ENCODE data around the gene STAT5A.

GRCh38 chr17:42252597-42253550, 35.4 kb upstream of the STAT5A start:
- no peak for TF ChIP-seq CTCF (IDR thresholded peaks at IDR 0.05)
- TF ChIP-seq POLR2A (IDR thresholded peaks at IDR 0.05) = no peak

Data from uterus (tissue), 2 donors.